Stimulated activated CD4-positive, alpha-beta T cell treated with anti-CD3 and anti-CD28 coated beads, Interleukin-2, amount 100 ng/mL, for 48 hours (primary cell): ENCODE results near the gene PCDHGA1.

Experiments
- DNase-seq, 2 donors: peaks; one replicate each; pipeline ENCODE4 v3.0.0-alpha.2; 2020

The PCDHGA1 gene

DNA sequence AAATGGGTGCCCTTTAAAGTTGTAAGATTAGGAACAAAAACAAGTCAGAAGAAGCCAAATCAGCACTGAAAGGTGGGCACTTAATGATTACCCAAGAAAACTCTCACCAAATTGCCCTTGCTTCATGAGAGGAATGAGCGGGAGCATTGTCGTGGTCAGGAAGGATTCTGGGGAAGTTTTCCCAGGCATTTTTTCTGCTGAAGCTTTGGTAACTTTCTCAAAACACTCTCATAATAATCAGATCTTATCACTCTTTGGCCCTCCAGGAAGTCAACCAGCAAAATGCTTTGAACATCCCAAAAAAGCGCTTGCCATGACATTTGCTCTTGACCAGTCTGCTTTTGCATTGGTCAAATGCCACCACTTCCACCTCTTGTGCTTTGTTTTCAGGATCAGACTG lies 135.0 kb downstream of the PCDHGA1 start:
- no peak for DNase-seq

DNA sequence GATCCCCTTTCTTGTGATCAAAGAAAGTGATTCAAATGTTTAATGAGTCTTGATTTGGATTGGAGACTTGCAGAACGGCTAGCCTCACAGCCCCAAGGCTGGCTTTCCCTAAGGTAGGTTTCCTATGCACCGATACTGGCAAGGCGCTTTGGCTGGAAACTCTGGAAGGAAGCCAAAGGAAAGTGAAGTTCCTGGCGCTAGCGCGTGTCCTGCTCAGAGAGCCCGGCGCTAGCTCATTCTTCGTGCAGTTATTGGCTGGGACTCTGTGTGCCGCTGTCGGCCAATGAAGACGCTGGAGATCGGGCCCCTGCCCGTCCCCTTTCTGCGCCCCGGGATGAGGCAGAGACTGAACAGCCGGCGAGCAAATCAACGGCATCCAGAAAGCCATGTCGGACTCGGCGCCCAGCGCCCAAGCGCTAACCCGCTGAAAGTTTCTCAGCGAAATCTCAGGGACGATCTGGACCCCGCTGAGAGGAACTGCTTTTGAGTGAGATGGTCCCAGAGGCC lies 145.4 kb downstream of the PCDHGA1 start, which contains the start of gene PCDHGC3:
TSS of gene PCDHGC3 (plus strand) at position 342 of the 507 bp plus-strand sequence. CDS start at position 493, 151 bp downstream.
- DNase-seq, result peak in 1 of 2 donors; percentile 51

DNA sequence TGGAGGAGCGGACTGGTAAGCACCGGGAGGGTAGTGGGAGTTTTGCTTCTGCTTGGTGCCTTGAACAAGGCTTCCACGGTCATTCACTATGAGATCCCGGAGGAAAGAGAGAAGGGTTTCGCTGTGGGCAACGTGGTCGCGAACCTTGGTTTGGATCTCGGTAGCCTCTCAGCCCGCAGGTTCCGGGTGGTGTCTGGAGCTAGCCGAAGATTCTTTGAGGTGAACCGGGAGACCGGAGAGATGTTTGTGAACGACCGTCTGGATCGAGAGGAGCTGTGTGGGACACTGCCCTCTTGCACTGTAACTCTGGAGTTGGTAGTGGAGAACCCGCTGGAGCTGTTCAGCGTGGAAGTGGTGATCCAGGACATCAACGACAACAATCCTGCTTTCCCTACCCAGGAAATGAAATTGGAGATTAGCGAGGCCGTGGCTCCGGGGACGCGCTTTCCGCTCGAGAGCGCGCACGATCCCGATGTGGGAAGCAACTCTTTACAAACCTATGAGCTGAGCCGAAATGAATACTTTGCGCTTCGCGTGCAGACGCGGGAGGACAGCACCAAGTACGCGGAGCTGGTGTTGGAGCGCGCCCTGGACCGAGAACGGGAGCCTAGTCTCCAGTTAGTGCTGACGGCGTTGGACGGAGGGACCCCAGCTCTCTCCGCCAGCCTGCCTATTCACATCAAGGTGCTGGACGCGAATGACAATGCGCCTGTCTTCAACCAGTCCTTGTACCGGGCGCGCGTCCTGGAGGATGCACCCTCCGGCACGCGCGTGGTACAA lies 146.0 kb downstream of the PCDHGA1 start:
- no peak for DNase-seq

DNA sequence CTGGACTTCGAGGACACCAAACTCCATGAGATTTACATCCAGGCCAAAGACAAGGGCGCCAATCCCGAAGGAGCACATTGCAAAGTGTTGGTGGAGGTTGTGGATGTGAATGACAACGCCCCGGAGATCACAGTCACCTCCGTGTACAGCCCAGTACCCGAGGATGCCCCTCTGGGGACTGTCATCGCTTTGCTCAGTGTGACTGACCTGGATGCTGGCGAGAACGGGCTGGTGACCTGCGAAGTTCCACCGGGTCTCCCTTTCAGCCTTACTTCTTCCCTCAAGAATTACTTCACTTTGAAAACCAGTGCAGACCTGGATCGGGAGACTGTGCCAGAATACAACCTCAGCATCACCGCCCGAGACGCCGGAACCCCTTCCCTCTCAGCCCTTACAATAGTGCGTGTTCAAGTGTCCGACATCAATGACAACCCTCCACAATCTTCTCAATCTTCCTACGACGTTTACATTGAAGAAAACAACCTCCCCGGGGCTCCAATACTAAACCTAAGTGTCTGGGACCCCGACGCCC lies 146.8 kb downstream of the PCDHGA1 start:
- DNase-seq, result no peak

DNA sequence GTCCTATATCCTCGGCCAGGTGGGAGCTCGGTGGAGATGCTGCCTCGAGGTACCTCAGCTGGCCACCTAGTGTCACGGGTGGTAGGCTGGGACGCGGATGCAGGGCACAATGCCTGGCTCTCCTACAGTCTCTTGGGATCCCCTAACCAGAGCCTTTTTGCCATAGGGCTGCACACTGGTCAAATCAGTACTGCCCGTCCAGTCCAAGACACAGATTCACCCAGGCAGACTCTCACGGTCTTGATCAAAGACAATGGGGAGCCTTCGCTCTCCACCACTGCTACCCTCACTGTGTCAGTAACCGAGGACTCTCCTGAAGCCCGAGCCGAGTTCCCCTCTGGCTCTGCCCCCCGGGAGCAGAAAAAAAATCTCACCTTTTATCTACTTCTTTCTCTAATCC lies 147.5 kb downstream of the PCDHGA1 start:
- DNase-seq, result no peak

DNA sequence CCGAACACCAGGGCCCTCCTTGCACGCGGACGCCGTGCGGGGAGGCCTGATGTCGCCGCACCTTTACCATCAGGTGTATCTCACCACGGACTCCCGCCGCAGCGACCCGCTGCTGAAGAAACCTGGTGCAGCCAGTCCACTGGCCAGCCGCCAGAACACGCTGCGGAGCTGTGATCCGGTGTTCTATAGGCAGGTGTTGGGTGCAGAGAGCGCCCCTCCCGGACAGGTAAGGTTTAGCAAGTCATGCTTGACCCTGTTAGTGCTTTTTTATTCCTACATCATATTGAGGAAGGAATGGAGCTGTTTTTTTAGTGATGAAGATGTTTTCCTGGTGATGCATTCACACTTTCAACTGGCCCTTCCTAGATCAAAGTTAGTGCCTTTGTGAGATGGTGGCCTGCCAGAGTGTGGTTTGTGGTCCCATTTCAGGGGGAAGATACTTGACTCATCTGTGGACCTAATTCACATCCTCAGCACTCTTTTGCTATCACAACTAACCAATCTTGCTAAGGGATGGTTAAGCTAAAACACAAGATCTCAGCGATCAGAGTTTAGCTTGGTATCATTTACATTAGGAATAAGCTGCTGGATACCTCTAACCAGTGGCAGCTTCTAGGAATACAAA lies 148.1 kb downstream of the PCDHGA1 start:
- DNase-seq, result no peak

DNA sequence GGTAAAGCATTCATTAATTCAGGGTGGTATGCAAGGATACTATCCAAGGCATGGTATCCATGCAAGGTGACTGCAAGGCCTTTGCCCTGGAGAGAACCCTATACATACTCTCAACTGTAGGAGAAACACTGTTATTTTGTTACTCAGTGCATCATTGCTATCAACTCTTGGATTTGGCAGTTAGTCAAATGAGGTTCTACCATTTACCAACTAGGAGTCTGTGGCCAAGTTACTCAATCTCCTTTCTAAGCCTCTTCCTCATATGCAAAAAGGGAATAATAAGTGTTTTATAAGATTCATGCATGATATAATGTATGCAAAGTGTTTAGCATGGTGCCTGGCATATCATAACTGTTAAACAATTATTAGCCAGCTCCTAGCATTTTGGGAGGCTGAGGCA lies 149.5 kb downstream of the PCDHGA1 start:
- no peak for DNase-seq

DNA sequence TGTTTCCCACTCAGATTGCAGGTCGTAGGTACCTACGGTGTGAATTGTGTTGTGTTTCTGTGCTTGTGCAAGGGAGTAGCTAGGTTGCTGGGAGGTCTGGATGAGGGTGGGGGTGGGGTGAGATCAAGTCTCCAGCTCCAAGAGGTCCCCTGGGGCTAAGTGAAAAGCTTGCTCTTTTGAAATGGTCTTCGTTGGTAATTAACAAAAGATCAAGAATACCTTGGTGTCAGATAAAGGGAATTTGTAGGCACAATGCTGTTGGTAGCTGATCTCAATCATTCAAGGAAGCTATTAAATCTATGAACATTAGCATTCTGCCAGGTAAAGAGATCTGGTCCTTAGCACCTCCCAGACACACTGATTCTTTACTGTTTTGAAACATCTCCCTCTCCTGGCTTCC lies 153.6 kb downstream of the PCDHGA1 start:
- DNase-seq, result no peak

DNA sequence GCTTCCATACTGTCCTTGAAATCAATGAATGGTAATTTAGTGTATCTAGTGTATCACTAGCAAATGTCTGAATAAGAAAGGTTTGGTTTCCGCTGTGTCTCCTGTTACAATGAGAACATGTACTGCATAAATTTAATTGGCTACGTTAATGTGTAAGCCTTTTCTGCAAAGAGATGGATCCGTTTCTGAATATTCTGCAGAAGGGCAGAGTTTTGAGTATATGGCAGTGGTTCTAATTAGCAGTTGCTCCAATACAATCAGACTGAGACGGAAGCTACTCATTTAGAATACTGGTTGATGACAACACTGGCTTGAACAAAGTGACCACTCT lies 154.0 kb downstream of the PCDHGA1 start:
- DNase-seq, result no peak

DNA sequence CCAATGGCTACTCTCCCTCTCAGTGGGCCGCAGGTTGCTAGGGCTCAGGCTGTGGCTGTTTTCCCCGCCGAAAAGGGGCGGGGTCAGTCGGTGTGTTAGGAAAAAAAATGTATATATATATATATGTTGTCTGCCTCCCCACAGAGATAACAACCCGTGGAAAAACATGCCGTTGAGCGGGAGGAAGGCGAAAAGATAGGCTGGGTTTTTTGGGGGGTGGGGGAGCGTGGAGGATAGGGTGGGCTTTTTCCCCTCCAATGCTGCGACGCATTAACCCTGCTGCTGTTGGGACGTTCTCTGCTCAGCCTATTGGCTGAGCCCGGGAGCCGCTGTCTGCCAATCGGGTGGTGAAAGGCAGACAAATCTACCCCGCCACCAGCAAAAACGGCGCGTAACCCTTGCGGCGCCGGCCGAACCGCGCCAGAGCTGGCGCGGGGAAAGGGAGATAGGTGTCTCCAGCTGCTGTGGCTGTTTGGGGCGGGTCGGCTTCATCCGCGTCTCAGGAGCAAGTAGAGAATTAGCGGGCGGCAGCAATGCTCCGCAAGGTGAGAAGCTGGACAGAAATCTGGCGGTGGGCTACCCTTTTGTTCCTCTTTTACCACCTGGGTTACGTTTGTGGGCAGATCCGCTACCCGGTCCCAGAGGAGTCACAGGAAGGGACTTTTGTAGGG lies 154.5 kb downstream of the PCDHGA1 start, which contains the start of gene PCDHGC4:
TSS of gene PCDHGC4 (plus strand) at position 390 of the 671 bp plus-strand sequence. CDS start at position 534, 144 bp downstream.
- DNase-seq, result no peak

DNA sequence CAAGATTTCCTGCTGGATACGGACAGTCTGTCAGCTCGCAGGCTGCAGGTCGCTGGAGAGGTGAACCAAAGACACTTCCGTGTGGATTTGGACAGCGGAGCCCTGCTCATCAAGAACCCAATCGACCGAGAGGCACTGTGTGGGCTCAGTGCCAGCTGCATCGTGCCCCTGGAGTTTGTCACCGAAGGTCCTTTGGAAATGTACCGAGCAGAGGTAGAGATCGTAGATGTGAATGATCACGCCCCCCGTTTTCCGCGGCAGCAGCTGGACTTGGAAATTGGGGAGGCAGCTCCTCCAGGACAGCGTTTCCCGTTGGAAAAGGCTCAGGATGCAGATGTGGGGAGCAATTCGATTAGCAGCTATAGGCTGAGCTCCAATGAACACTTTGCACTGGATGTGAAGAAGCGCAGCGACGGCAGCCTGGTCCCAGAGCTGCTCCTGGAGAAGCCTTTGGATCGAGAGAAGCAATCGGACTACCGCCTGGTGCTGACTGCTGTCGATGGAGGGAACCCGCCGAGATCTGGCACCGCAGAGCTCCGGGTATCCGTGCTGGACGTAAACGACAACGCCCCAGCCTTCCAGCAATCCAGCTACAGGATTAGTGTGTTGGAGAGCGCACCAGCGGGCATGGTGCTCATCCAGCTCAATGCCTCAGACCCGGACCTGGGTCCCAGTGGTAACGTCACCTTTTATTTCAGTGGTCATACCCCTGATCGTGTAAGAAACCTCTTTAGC lies 155.2 kb downstream of the PCDHGA1 start:
- DNase-seq, result no peak

DNA sequence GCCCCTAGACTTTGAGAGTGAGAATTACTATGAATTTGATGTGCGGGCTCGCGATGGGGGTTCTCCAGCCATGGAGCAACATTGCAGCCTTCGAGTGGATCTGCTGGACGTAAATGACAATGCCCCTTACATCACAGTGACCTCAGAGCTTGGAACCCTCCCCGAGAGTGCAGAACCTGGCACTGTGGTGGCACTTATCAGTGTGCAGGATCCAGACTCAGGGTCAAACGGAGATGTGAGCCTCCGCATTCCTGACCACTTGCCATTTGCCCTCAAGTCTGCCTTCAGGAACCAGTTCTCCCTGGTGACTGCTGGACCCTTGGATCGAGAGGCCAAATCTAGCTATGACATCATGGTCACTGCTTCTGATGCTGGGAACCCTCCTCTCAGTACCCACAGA lies 155.8 kb downstream of the PCDHGA1 start:
- DNase-seq, result no peak

DNA sequence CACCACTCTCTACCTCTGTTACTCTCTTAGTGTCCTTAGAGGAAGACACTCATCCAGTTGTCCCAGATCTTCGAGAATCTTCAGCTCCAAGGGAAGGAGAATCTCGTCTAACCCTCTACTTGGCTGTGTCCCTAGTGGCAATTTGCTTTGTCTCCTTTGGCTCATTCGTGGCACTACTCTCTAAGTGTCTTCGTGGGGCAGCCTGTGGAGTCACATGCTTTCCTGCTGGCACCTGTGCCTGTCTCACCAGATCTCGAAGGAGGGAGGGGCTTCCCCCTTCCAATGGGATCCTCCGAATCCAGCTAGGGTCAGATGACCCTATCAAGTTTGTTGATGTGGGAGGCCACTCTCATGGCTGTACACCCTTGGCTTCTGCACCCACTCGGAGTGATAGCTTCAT lies 156.8 kb downstream of the PCDHGA1 start:
- no peak for DNase-seq

DNA sequence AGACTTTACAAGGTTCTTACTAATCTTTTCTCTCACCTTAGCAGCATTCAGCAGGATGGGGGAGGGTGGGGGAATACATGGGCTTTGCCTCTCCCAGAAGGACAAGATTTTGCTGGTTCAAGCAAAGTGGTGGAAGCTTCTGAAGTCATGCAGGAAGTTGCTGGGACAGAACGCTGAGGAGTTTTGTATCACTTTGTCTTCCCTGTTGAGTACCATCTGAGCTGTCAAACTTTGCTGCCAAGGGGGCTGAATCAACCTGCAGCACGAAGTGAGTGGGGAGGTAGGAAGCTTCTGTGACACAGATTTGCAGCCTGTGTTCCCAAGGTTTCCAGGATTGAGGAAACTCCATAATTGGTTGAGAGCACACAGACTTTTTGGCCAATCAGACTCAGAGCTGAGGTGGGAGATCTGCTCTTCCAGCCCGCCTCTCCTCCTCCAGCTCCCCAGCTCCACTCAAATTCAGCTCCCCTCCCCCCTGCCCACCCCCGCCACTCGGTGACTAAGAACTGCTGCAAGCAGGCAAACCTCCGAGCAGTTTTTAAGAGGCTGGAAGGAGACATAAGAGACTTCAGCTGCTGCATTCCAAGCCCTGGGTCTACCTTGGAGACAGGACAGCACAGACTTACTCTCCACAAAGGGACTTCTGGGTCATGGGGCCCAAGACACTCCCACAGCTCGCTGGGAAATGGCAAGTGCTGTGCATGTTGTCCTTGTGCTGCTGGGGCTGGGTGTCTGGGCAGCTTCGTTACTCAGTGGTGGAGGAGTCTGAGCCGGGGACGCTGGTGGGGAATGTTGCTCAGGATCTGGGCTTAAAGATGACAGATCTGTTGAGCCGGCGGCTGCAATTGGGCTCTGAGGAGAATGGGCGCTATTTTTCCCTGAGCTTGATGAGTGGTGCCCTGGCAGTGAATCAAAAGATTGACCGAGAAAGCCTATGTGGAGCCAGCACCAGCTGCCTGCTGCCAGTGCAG lies 158.6 kb downstream of the PCDHGA1 start, which contains the start of gene PCDHGC5:
TSS of gene PCDHGC5 (plus strand) at position 491 of the 971 bp plus-strand sequence. CDS start at position 651, 160 bp downstream.
- DNase-seq, result no peak

DNA sequence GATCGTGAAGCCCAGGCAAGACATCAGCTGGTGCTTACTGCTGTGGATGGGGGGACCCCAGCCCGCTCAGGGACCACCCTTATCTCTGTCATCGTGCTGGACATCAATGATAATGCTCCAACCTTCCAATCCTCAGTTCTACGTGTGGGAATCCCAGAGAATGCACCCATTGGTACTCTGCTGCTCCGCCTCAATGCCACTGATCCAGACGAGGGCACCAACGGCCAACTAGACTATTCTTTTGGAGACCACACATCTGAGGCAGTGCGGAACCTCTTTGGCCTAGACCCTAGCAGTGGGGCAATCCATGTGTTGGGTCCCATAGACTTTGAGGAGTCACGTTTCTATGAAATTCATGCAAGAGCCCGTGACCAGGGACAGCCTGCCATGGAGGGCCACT lies 159.5 kb downstream of the PCDHGA1 start:
- DNase-seq, result no peak

DNA sequence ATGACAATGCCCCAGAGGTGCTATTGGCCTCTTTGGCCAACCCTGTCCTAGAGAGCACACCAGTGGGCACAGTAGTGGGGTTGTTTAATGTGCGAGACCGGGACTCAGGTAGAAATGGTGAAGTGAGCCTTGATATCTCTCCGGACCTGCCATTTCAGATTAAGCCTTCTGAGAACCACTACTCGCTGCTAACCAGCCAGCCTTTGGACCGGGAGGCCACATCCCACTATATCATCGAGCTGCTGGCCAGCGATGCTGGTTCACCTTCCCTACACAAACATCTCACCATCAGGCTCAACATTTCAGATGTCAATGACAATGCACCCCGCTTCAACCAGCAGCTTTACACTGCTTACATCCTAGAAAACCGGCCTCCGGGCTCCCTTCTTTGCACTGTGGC lies 160.0 kb downstream of the PCDHGA1 start:
- DNase-seq, result no peak

DNA sequence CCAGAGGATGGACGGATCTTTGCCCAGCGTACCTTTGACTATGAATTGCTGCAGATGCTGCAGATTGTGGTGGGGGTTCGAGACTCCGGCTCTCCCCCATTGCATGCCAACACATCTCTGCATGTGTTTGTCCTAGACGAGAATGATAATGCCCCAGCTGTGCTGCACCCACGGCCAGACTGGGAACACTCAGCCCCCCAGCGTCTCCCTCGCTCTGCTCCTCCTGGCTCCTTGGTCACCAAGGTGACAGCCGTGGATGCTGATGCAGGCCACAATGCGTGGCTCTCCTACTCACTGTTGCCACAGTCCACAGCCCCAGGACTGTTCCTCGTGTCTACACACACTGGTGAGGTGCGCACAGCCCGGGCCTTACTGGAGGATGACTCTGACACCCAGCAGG lies 160.5 kb downstream of the PCDHGA1 start:
- DNase-seq, result no peak

DNA sequence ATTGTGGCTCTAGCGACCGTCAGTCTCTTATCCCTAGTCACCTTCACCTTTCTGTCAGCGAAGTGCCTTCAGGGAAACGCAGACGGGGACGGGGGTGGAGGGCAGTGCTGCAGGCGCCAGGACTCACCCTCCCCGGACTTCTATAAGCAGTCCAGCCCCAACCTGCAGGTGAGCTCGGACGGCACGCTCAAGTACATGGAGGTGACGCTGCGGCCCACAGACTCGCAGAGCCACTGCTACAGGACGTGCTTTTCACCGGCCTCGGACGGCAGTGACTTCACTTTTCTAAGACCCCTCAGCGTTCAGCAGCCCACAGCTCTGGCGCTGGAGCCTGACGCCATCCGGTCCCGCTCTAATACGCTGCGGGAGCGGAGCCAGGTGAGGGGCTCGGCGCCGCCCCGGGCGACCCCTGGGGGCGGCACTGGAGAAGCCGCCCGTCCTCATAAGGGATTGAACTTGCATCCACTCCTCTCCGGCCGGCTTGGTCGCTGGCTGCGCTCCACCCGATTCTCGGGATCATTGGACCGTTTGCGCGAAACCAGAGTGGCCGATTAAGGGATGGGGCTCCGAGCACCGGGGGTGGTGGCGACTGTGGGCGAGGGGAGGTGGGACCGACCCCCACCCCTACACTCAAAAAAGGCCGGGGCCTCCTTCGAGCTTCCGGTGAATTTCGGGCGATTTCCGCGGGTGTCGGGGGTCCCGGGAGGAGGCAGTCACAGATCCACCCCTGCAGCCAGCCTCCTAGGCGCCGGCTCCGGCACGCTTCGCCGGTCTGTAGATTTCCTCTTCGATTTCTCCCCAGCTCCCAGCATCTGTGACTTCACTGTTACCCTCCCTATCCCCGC lies 161.2 kb downstream of the PCDHGA1 start:
- DNase-seq, result no peak

DNA sequence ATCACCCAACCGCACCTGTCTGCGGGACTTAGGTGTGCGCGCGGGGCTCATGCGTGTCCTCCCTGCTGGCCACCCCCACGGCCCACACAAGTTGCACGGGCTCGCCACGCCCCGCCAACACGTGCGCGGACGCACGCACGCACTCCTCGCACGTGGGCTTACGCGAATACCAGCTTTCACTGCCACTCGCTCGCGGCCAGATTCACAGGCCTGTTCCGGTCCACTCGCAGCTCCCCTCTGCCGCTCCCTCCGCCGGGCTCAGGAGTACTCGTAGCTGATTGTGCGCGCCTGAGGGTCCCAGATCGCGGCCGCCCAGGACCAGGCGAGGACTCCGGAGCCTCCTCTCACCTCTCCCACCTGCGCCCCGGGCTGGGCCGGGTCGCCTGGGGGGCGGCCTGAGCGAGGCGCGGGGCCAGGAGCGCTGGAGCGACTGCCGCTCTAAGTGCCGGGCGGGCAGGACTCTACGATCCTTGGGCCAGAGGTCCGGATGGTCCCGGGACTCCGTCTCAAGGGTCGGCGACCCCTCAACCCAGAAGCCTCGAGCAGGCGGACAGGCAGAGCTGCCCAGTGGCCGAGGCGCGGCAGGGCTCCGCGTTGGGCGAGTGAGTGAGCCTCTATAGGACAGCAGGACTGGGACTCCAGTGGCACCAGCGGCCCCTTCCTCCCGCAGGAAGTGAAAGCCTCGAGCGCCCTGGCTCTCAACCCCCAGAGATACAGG lies 162.0 kb downstream of the PCDHGA1 start:
- peak in 1 of 2 donors; percentile 25 for DNase-seq
